HL-60 (cell line): ENCODE data around the gene SLIT1.

ENCODE experiments used
- DNase-seq, 2 experiments: peaks; one replicate each; pipeline ENCODE4 v3.0.0-alpha.2; 2010 to 2020; ENCODE audit warnings: low read depth in 1 of 2, low spot score in 1 of 2
- H3K27ac ChIP-seq: fragments of 250-450 bp; sonication (Bioruptor Pico); replicated peaks from 2 replicates; pipeline ENCODE4 v1.5.1; 2020; ENCODE audit warnings: mild to moderate bottlenecking, moderate library complexity
- H3K27me3 ChIP-seq: fragments of 250-450 bp; sonication (Bioruptor Pico); 2 replicates; pipeline ENCODE4 v1.5.1; 2021; ENCODE audit warnings: mild to moderate bottlenecking, moderate library complexity; ENCODE audit not compliant: insufficient read depth, poor library complexity, severe bottlenecking
- H3K4me3 ChIP-seq: replicated peaks from 2 replicates; pipeline ENCODE4 v1.5.1; 2011; ENCODE audit warnings: mild to moderate bottlenecking, control low read depth, low read length; ENCODE audit not compliant: insufficient read depth
- GABPA ChIP-seq: IDR thresholded peaks from 2 replicates; pipeline ENCODE4 v1.6.1; 2012; ENCODE audit warnings: low read depth
- POLR2AphosphoS5 ChIP-seq: IDR thresholded peaks from 2 replicates; pipeline ENCODE4 v1.6.1; 2012; ENCODE audit warnings: low read depth
- SPI1 ChIP-seq: IDR thresholded peaks from 2 replicates; pipeline ENCODE4 v1.6.1; 2012; ENCODE audit warnings: low read depth, mild to moderate bottlenecking, borderline replicate concordance
- TF ChIP-seq, protein P1 (sequence below): IDR thresholded peaks from one replicate; pipeline ENCODE4 v1.5.1; 2011; ENCODE audit warnings: low read length, control low read depth, inconsistent platforms; ENCODE audit not compliant: insufficient read depth
- TF ChIP-seq, protein P2 (sequence below): IDR thresholded peaks from 2 replicates; pipeline ENCODE4 v1.6.1; 2012; ENCODE audit warnings: low read depth; ENCODE audit not compliant: insufficient replicate concordance

SLIT1 gene

DNA sequence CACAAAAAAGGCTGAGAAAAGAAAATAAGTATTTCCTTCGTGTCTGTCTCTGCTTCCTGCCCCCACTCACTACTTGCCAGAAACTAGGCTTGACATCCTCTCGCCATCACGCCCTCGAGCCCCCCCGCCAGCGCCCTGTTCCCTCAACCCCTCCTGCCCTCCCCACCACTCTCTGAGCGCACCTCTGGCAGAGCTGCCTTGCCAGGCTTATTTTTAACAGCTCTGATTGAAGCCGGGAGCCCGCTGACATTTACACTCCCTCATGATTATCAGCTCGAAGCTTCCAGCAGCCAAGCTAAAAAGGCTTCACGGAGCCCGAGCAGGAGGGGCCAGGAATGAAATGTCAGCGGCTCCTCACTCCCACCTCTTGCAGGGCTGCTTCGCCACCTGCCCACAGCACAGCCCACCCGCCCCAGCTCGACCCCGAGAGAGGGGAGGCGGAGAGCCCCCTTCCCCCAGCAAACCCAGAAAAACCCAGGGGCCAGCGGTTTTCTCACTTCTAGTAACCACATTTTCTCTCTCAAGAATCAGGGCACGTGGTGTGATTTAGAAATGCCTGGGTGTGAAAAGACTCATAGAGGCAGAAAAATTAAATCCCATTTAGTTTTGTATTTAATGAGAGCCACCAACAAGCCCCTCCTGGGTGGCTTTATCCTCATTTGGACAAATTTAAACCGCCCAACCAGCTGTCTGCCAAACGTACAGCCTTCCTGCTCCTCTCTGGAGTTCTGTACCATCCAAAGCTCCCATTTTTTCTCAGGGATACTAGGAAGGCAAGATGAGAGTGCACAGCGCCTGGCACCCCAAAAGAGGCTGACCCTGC lies 89.3 kb downstream of the SLIT1 start:
- no peak overlapping the region for H3K27ac ChIP-seq
- no peak overlapping the region for H3K4me3 ChIP-seq
- TF ChIP-seq, protein P1, sequence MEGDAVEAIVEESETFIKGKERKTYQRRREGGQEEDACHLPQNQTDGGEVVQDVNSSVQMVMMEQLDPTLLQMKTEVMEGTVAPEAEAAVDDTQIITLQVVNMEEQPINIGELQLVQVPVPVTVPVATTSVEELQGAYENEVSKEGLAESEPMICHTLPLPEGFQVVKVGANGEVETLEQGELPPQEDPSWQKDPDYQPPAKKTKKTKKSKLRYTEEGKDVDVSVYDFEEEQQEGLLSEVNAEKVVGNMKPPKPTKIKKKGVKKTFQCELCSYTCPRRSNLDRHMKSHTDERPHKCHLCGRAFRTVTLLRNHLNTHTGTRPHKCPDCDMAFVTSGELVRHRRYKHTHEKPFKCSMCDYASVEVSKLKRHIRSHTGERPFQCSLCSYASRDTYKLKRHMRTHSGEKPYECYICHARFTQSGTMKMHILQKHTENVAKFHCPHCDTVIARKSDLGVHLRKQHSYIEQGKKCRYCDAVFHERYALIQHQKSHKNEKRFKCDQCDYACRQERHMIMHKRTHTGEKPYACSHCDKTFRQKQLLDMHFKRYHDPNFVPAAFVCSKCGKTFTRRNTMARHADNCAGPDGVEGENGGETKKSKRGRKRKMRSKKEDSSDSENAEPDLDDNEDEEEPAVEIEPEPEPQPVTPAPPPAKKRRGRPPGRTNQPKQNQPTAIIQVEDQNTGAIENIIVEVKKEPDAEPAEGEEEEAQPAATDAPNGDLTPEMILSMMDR, result no peak
- TF ChIP-seq GABPA (no peak), SPI1 (no peak), POLR2AphosphoS5 (no peak)
- TF ChIP-seq, protein P2, sequence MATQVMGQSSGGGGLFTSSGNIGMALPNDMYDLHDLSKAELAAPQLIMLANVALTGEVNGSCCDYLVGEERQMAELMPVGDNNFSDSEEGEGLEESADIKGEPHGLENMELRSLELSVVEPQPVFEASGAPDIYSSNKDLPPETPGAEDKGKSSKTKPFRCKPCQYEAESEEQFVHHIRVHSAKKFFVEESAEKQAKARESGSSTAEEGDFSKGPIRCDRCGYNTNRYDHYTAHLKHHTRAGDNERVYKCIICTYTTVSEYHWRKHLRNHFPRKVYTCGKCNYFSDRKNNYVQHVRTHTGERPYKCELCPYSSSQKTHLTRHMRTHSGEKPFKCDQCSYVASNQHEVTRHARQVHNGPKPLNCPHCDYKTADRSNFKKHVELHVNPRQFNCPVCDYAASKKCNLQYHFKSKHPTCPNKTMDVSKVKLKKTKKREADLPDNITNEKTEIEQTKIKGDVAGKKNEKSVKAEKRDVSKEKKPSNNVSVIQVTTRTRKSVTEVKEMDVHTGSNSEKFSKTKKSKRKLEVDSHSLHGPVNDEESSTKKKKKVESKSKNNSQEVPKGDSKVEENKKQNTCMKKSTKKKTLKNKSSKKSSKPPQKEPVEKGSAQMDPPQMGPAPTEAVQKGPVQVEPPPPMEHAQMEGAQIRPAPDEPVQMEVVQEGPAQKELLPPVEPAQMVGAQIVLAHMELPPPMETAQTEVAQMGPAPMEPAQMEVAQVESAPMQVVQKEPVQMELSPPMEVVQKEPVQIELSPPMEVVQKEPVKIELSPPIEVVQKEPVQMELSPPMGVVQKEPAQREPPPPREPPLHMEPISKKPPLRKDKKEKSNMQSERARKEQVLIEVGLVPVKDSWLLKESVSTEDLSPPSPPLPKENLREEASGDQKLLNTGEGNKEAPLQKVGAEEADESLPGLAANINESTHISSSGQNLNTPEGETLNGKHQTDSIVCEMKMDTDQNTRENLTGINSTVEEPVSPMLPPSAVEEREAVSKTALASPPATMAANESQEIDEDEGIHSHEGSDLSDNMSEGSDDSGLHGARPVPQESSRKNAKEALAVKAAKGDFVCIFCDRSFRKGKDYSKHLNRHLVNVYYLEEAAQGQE, result no peak
- no peak for DNase-seq
- H3K27me3 ChIP-seq, result peaks cover 28% of the 10 kb centered on the region

- DNase-seq, result no peak
- Histone ChIP-seq H3K27ac (no peak overlapping the region), H3K27me3 (peaks cover 31% of the 10 kb centered on the region), H3K4me3 (no peak overlapping the region)
- TF ChIP-seq SPI1 (no peak), POLR2AphosphoS5 (no peak), GABPA (no peak)
- TF ChIP-seq, protein P1, result no peak
- TF ChIP-seq, protein P2, result no peak
Observed at GRCh38 chr10:97095701-97096260, 90.0 kb downstream of the SLIT1 start.

DNA sequence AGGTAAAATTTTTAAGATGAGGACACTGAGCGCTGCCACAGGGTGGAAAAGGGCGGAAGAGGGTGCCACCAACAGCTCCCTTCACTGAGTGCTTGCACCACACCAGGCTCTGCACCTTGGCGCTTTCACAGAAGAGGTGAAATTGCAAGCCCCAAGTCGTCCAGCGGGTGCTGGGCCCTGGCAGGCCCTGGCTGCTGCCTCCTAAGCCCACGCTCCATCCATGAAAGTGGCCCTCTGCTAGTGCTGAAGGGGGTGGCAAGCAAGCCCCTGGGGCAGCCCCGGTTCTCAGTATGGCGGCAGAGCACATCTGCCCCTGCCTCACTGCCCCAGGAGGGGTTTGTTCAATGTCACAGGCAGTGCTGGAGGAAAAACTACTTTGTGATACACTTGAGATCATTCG lies 95.1 kb downstream of the SLIT1 start:
- no peak overlapping the region for H3K27ac ChIP-seq
- no peak for DNase-seq
- H3K4me3 ChIP-seq, result no peak overlapping the region
- TF ChIP-seq, protein P2, result no peak
- TF ChIP-seq SPI1, result no peak
- TF ChIP-seq, protein P1, result no peak
- TF ChIP-seq POLR2AphosphoS5, result no peak
- TF ChIP-seq GABPA, result no peak
- peaks cover 28% of the 10 kb centered on the region for H3K27me3 ChIP-seq
